DND-41 (cell line): ENCODE data around the gene MESD.

Experiments used
- EZH2 ChIP-seq: IDR thresholded peaks from 3 replicates; pipeline ENCODE4 v1.6.1; 2012; ENCODE audit warnings: borderline replicate concordance, low read depth, mild to moderate bottlenecking, moderate library complexity, low read length, inconsistent platforms; ENCODE audit not compliant: severe bottlenecking
- TF ChIP-seq, protein P1 (sequence below): IDR thresholded peaks from 2 replicates; pipeline ENCODE4 v1.5.1; 2012; ENCODE audit warnings: borderline replicate concordance, low read length, moderate library complexity, mild to moderate bottlenecking; ENCODE audit not compliant: poor library complexity, severe bottlenecking; ENCODE audit errors: extremely low read depth

DNA sequence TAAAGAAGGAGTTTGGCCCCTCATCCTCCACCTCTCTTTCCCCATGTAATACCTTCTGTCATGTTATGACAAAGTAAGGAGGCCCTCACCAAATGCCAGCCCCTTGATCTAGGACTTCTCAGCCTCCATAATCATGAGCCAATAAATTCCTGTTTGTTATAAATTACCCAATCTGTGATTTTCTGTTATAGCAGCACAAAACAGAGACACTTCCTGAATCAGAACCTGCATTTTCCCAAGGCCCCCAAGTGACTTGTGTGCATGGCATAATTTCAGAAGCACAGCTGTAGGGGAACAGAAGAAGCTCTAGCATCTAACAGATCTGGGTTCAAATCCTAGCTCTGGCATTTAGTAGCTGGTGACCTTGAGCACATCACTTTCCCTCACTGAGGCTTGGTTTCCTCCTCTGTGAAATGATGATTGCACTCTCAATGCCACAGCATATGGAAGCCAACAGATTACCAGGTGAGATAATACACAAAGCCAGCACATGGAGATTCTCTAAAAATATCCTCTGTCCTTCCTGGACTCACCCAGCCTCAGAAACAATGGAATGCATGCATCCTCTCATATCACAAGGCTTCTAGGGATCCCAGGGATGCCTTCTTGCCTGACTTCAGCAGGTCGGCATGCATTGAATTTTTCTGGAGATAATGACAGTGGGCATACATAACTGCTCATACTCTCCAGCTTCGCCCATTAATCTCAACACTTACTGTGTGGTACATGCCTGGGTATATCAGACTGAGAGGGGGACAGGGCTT lies 37.4 kb upstream of the MESD start:
- TF ChIP-seq, protein P1, sequence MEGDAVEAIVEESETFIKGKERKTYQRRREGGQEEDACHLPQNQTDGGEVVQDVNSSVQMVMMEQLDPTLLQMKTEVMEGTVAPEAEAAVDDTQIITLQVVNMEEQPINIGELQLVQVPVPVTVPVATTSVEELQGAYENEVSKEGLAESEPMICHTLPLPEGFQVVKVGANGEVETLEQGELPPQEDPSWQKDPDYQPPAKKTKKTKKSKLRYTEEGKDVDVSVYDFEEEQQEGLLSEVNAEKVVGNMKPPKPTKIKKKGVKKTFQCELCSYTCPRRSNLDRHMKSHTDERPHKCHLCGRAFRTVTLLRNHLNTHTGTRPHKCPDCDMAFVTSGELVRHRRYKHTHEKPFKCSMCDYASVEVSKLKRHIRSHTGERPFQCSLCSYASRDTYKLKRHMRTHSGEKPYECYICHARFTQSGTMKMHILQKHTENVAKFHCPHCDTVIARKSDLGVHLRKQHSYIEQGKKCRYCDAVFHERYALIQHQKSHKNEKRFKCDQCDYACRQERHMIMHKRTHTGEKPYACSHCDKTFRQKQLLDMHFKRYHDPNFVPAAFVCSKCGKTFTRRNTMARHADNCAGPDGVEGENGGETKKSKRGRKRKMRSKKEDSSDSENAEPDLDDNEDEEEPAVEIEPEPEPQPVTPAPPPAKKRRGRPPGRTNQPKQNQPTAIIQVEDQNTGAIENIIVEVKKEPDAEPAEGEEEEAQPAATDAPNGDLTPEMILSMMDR = no peak
- TF ChIP-seq EZH2 = no peak
